ENCODE results near the gene FAM20C.
A peak's percentile ranks its signal among the peaks of the same experiment; 100 is the strongest.

FAM20C gene

DNA sequence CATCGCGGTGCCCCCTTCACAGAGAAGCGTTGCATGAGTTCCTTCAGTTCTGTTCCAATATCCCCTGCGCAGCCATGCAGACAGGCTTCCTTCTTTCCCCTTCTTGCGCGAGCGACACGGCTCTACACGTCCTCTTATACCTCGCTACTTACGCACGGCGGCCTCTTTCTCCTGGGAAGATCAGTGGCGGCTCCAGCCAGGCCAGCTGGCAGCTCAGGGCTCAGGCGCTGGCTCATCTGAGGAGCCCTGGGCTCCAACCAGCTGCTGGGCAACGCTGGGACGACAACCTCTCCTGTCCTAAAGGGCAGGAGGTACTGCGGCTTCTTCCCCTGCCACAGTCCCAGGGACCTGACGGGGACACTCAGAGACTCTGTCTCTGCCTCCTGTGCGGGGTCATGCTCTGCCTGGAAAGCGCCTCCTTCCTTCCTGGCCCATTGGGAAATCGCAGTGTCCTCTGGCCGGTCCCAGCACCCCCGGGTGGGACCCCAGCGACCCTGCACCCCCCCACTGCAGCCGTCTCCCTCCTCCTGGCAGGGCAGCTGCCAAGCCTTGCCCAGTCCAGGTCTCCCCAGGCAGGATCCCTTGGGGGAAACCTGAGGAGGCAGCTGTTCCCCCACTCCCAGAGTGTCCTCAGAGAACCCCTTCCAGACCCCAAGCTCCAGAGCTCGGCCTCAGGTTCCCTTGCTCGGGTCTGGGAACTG is 5.0 kb upstream of the FAM20C start:
- in situ Hi-C loops (cut with MboI; ENCODE audit: low pct_unique_long_range_greater_than_20kb, low sequenced_read_pairs): no loop called here
- no peak for DNase-seq

DNA sequence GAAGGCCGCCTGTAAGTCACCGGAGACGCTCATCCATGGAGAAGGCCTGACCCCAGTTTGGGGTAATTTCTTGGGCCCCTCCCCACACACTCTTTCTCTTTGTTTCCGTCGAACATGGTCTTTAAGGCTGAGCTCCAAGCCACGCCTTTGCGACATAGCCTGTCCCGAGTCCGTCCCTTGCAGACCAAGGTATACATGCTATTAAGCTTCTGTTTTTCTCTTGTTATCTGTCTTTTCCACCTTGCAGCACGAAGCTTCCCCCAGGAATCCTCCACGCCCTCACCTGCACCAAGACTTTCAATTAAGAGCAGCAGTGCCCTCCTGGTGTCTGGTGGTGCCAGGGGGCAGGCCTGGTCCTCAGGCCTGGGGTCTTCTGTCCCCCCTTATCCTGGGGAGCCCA is 4.2 kb upstream of the FAM20C start:
- DNase-seq: no peak
- in situ Hi-C loops (cut with MboI; ENCODE audit: low pct_unique_long_range_greater_than_20kb, low sequenced_read_pairs): no loop called here

DNA sequence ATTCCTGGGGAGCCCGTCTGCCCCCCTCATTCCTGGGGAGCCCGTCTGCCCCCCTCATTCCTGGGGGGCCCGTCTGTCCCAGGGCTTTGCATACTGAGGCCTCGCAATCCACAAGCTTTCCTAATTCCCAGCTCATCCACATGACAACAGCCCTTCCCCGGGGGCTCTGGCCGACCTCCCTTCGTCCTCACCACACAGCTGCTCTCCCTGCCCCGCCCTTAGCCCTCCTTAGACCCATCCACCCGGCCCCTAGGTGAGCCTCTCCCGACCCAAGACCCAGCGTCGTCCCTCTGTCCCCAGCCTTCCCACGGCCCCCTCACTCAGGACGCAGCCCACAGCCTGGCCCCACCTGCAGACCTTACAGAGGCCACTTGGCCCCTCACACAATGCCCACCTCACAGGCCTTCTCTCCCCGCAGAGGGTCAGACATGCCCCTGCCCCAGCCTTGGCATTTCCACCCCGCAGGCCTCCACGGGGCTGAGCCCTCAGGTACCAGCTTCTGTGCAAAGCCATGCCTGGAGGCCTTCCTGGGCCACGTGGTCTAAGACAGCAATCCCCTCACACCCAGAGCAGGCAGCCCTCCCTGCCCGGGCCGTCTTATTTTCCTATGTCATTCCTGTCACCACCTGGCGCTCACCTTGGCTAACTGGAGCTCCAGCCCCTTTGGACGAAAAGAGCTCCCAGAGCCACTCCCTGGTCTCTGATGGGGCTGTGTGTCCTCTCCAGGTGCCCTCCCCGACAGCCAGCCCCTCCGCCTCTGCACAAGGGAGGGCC is 3.5 kb upstream of the FAM20C start:
- DNase-seq: no peak
- in situ Hi-C loops (cut with MboI; ENCODE audit: low pct_unique_long_range_greater_than_20kb, low sequenced_read_pairs): no loop called here

DNA sequence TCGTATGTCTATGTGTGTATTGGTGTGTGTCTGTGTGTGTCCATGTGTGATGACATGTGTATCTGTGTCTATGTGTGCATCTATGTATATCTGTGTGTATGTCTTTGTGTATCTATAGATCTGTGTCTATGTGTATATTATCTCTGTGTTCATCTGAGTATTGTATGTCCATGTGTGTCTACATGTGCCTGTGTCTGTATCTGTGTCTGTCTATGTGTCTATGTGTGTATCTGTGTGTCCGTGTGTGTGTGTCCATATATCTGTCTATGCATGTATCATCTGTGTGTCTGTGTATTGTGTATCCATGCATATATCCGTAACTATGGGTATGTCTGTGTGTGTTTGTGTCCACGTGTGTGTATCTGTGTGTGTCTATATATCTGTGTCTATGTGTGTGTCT is 2.7 kb upstream of the FAM20C start:
- DNase-seq: no peak
- in situ Hi-C loops (cut with MboI; ENCODE audit: low pct_unique_long_range_greater_than_20kb, low sequenced_read_pairs): no loop called here

DNA sequence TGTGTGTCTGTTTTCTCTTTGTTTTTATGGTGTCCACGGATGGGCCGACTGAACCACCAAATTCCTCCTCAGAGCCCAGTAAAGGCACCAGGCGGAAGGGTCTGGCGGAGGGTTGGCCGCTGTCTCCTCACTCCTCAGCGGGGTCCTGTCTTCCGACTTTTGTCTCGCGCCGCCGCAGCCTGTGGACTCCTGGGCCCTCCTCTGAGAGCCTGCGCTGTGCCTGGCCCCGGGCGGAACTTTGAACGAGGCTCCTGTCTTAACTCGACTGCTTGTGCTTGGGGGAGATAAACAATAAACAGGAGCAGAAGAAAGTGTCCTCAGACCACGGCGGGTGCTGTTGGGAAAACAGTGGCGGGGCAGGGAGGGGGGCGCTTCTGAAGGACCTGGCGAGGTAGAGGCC is 2.2 kb upstream of the FAM20C start:
- no peak for DNase-seq
- in situ Hi-C loops (cut with MboI; ENCODE audit: low pct_unique_long_range_greater_than_20kb, low sequenced_read_pairs): no loop called here

DNA sequence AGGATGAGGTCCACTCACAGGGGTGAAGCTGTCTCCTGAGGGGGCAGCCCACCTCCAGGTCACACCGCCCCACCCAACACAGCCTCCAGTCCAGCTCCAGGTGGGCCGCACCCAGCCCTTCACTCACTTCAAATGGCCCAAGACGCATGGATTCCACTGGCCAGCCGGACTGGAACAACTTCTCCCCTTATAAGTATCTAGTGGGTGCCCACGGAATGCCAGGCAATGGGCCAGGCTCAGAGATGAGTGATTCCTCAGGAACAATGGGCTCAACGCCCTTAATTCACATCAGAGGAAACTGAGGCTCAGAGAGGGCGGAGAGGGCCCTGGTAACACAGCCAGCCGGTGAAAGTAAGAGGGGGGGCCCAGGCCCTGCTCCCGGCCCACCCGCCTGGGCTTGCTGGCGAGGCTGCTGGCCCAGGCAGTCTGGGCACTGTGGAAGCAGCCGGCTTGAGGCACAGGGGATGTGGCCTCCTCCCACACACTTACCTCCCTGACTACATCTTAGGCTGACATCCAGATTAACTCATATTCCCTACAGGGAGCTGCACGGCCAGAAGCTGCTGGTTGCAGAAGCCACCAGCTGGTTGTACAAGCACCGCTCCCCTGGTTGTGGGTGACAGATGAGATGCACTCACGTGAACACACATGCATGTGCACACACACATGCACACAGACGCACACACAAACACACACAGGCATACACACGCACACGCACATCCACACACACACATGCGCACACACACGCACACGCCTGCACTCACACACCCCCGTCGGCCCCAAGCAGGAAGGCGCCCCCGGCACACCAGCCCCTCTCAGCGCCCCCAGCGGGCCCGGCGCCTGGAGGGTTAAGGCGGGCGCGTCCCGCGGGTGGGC is 1.0 kb upstream of the FAM20C start:
- in situ Hi-C loops (cut with MboI; ENCODE audit: low pct_unique_long_range_greater_than_20kb, low sequenced_read_pairs): no loop called here
- DNase-seq: peak; percentile 42

DNA sequence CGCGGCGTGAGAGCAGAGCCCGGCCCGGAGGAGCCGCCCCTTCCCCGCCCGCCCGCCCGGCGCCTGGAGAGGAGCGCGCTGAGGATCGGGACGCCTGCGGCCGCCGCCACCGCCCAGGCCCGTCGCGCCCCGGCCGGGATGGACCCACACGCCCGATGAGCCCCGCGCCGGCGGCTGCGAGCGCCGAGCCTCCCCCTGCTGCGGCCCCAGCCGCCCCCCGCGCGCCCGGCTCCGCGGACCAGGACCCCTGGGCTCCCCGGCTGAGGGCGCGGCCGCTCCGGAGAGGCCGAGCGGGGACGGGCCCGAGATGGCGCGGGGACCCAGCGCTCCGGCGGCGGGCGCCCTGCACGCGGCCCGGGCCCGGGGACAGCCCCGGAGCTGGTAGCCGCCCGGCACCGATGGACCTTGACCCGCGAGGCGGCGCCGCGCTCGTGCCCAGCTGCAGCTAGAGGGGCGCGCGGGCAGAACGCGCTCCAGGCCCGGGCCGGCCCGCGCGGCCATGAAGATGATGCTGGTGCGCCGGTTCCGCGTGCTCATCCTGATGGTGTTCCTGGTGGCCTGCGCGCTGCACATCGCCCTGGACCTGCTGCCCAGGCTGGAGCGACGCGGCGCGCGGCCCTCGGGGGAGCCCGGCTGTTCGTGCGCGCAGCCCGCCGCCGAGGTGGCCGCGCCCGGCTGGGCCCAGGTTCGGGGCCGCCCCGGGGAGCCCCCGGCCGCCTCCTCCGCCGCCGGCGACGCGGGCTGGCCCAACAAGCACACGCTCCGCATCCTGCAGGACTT is 520 bp downstream of the FAM20C start:
- in situ Hi-C loops (cut with MboI; ENCODE audit: low pct_unique_long_range_greater_than_20kb, low sequenced_read_pairs): no loop called here
- DNase-seq: no peak

DNA sequence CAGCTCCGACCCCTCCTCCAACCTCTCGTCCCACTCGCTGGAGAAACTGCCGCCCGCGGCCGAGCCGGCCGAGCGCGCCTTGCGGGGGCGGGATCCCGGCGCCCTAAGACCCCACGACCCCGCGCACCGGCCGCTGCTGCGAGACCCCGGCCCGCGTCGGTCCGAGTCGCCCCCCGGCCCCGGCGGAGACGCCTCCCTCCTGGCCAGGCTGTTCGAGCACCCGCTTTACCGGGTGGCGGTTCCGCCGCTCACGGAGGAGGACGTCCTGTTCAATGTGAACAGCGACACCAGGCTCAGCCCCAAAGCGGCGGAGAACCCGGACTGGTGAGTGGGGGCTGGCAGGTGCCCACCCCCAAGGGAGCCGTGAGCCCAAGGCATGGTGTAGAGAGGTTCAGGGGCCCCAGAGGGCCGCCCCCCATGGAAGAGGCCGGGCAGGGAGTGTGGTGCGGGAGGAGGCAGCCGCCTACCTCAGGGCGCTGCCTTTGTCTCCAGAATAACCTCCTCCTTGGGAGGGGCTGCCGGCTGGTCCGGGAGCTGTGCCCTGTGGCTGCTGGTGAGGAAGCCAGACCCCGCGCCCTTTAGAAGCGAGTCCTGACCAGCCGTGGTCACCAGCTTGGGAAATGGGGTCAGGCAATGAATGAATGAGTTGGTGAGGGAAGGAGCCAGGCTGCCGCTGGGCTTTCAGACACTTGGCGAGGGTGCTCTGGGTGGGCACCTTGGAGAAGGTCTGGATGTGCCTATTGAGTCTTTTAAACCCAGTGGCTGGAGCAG is 1.3 kb downstream of the FAM20C start:
- in situ Hi-C loops (cut with MboI; ENCODE audit: low pct_unique_long_range_greater_than_20kb, low sequenced_read_pairs): no loop called here

DNA sequence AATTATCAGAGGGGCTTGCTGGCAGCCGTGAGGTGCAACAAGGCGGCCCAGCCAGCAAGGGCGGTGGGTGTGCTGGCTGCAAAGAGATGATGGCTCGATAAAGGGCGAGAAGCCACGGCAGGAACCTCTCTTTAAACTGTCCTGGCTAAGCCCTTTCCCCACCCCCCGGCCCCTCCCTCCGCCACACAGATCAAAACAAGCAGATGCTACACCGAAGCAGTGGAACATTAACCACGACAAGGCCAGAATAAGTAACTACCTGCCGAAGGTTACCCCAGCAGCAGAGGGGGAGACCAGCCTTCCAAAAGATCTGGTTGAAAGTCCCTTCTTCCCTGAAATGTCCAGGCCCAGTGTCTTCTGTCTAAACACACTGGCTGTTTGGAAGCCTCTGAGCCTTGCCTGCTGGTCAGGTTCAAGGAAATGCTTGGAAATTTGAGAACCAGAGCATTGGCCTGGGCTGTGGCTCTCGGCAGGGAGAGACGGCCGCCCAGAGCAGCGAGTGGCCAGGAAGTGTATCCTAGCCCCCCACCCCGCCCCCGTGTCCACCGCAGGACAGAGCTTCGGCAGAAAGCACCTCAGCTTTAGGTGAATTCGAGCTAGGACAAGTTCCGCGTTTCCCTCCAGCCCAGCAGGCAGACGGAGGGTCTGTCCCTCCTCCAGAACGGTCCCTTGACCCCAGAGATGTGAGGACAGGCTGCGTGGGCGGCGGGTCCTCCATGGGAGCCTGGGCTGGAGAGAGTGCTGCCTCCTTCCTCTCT is 2.1 kb downstream of the FAM20C start:
- in situ Hi-C loops (cut with MboI; ENCODE audit: low pct_unique_long_range_greater_than_20kb, low sequenced_read_pairs): no loop called here
- DNase-seq: peak; percentile 23

More for the DNA sequence above, 1.3 kb downstream of the FAM20C start:
- peak; percentile 34 for DNase-seq

DNA sequence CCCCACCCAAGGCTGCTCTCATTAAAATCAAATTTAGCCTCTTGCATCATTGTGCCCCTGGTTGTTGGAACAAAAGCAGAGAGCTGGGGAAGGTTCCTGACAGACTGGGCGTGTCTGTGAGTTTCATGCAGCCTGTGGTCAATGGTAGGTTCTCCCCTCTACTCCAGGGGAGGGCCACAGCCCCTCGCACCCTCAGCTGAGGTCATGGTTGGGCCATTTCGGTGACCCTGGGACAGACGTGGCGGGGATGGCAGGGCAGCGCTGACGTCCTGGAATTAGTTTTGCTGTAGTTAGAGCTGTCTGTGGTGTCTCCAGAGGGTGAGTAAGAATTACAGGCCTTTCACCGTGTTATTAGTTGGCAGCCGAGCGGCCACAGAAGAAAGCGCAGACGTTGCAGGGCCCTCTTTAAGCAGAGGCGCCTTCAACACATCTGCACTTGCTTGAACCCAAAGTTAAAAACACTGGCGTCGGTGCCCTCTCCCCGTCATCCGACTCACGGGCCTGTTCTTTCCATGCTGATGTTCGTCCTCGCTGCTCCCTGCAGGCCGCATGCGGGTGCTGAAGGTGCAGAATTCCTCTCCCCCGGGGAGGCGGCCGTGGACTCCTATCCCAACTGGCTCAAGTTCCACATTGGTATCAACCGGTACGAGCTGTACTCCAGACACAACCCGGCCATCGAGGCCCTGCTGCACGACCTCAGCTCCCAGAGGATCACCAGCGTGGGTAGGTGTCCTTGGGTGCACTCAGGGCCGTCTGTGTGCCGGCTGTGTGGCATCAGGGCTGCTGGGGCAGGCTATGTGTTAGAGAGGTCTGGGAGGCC is 2.8 kb downstream of the FAM20C start:
- in situ Hi-C loops (cut with MboI; ENCODE audit: low pct_unique_long_range_greater_than_20kb, low sequenced_read_pairs): no loop called here
- DNase-seq: no peak

DNA sequence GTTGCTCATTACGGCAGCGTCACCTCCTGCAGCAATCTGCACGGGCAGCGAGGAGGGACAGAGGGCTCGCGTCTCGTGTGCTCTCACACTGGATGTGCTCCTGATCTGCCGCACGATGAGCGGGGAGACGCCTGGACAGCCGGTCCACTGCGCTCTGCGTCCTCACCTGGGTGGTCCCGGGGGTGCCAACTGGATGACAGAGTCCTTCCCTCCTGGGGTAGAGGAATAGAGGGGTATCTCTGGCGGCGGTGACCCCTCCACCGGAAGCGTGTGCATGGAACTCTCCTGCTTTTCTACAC is 3.4 kb downstream of the FAM20C start:
- in situ Hi-C loops (cut with MboI; ENCODE audit: low pct_unique_long_range_greater_than_20kb, low sequenced_read_pairs): no loop called here
- no peak for DNase-seq

DNA sequence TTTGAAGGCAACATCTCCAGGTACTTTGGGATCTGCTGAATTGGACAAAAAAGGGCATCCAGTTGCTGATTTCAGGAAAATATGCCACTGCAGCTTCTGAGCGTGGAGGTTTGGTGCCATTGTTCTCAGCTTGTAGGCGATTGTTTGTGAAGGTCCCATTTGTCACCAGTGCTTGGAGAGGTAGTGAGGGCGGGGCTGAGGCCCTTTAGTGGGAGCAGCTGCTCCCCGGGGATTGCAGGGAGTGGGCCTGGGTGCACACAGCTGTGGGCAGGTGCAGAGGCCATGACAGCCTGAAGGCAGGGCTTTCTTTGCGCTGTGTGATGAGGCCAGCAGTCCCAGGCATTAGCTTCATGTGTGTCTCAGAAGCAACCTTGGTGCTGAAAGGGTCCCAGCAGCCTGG is 3.9 kb downstream of the FAM20C start:
- no peak for DNase-seq
- in situ Hi-C loops (cut with MboI; ENCODE audit: low pct_unique_long_range_greater_than_20kb, low sequenced_read_pairs): no loop called here

DNA sequence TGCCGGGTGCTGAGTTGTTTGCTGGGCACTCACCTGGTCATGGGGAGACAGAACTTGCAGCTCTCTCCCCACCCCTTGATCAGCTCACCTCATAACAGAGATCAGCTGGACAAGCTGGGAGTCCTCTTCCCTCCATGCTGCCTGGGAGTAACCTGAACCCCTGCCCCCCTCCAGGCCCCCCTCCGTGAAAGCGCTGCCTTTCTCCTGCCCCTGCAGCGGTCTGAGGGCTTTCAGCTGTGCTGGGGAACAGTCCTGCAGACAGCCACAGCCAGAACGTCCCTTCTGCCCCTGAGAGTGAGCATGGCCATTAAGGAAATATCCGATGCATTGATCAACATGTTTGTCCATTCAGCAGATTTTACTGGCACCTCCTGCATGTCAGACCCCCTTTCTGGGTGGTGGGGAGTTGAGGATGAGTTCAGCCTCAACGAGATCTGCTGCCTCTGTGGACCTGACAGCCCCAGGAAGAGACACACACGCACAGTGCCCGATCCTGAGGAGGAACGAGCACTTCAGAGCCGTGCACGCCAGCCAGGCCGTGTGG is 4.5 kb downstream of the FAM20C start:
- DNase-seq: no peak
- in situ Hi-C loops (cut with MboI; ENCODE audit: low pct_unique_long_range_greater_than_20kb, low sequenced_read_pairs): no loop called here

DNA sequence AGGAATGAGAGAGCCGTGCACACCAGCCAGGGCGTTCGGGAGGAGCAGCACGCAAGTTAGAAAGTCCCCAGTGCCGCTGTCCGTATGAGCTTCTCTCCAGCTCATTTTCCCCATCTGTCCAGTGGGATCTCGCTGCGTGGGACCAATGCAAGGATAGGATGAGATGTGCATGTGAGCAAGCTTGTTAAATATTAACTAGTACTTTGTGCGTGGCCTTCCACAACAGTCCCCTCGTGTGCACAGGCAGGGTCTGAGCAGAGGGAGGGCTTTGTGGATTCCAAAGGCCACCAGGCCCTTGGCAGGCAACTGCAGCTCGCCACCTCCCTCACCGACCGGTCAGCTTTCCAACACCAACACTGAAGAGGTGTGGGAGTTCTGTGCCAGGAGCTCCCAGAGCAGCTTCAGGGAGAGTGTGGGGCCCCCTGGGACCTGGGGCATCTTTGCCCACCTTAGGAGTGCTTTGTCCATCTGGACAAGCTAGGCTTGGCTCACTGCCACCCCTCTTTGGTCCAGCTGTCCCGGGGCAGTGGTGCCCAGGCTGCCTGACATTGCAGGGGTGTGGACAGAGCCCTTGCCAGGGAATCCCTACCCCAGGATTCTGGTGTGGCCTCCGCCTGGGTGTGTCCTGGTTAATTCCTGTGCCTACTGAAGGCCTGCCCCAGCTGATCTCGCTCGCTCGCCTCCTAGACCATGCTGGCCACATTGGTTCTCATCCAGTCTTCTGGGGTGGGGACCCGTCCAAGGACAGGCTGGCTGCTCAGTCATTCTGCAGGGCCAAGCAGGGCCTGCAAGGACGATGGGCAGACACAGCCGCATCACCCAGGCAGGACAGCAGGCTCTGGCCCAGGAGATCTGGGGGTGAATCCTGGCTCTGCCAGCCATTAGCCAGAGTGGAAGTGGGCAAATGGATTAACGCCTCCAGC is 5.3 kb downstream of the FAM20C start:
- in situ Hi-C loops (cut with MboI; ENCODE audit: low pct_unique_long_range_greater_than_20kb, low sequenced_read_pairs): no loop called here
- DNase-seq: no peak

DNA sequence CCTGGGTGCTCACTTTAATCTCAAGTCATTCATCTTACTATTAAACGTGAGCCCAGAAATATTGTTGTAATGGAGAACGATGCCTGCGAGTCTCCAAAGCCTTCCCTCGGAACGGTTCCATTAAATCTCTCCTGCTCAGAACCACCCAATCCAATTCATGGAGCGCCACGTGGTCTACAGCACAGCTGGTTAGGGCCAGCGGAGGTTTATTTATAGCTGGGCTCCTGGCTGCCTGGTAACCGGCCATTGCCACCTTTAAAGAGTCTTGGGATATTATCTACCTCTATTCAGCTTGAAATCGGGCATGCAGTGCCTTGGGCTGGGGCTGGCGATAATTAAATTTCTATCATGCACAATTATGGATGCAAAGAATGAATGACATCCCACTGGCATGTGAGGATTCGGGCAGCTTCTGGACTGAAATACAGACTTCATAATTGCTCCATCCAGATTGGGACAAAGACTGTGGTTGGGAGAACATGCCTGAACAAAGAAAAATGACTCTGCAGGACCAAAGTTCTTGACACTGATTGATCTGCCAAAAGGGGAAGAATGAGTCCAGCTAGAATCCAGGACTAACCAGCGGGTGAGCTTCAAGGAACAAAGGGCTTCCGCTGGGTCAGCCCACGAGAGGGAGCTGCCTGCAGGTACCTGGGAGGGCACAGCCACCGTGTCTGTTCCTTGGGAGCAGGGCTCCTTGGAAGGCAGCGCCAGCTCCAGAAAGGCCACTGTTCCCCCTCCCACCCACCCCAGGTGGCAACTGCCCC is 7.3 kb downstream of the FAM20C start:
- no peak for DNase-seq
- in situ Hi-C loops (cut with MboI; ENCODE audit: low pct_unique_long_range_greater_than_20kb, low sequenced_read_pairs): no loop called here
